Measurements from ENCODE around the gene FCF1.

DNA sequence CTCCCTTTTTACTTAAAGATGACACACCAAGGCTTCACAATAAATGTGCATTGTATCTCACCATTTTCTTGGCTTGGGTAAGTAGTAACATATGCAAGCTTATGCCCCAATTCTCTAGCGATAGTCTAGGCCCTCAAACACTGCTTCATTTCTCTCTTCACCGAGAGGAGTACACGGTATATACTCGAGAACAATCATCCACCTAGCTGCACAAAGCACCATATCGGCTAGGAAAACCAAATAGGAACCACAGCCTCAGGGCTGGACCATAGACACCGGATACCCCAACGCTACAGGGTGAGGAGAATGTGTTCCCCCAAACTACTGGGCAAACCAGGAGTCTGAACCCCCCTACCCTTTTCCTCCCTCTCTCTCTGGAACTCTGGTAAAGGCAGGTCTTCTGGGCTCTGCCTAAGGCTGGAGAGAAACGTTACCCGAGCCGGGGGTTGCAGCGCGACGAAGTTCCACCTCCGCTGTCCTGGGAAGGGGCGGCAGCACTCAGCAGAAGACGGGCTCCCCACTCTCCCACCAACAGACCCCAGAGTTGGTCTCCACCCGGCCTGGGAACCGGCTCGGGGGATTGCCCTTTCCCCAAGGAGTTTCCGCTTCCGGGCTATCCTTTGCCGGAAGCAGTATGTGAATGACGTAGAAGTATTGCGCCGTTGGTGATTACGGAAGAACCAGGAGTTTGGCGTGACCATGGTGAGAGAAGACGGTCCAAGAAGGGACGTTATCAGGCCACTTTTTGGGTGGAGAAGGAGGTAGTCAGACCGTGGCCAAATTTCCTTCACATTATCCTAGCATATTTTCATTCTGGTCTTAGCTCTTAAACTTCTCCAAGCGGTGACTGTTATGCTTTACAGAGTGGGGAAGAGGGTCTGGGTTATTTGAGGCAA, at the start of gene FCF1, which contains the start of gene AREL1:
- TF ChIP-seq, protein P1, sequence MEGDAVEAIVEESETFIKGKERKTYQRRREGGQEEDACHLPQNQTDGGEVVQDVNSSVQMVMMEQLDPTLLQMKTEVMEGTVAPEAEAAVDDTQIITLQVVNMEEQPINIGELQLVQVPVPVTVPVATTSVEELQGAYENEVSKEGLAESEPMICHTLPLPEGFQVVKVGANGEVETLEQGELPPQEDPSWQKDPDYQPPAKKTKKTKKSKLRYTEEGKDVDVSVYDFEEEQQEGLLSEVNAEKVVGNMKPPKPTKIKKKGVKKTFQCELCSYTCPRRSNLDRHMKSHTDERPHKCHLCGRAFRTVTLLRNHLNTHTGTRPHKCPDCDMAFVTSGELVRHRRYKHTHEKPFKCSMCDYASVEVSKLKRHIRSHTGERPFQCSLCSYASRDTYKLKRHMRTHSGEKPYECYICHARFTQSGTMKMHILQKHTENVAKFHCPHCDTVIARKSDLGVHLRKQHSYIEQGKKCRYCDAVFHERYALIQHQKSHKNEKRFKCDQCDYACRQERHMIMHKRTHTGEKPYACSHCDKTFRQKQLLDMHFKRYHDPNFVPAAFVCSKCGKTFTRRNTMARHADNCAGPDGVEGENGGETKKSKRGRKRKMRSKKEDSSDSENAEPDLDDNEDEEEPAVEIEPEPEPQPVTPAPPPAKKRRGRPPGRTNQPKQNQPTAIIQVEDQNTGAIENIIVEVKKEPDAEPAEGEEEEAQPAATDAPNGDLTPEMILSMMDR (IDR thresholded peaks at IDR 0.05): peak in 2 of 6 experiments; percentile 8 to 16
- TF ChIP-seq POLR2A (IDR thresholded peaks at IDR 0.05): peak in 1 of 2 donors; percentile 62
